ENCODE results near the gene ADAMTS15.

ADAMTS15 gene

DNA sequence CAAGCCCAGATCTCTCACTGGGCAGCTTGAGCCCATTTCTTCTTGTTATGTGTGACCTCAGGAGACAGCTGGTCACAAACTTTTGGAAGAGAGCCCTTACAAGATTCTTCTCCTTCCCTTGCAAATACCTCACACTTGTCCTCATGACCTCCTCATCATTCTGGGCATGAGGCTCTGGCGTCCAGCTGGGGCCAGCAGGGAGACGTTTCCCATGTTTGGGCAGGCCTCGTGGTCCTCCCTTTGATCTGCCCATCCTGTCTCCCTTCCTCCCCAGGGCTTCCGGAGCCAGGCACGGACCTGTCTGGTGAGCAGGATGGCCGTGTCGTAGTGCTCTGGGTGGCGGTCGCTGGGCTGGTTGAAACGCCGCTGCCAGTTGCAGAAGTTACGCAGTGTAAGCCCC, 29.7 kb upstream of the ADAMTS15 start:
- no peak for DNase-seq (ENCODE audit: low read depth)

DNA sequence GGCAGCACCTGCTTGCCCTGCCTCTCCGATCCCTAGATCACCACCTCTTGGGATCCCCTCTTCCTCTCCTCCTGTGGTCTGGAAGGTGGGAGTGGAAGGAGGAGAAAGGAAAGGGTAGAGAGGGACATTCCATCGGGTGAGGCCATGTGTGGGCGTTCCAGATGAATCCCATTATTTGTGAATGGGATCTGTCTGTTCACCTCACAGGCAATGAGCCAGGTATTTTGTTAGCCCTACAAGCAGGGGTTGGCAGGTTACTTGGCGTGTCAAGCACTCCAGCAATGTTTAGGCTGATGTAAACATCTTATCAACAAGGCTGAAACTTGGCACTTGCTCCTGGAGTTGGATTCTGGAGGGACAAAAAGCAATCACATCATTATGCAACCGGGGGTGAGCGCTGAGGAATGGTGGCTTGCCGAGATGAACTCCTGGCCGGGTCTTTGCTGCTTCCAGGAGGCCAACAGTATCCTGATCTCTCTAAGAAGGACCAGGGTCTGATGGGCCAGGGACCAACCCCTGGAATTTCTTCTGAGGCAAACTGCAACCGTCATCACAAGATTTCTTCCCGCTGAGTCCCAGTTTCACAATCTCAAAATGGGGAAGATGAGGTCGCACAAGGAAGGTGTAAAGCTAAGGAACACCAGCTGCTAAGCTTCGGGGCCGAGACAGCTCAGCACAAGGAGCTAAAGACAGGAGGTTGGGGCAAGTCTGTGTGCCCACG, 27.8 kb upstream of the ADAMTS15 start:
- no peak for DNase-seq (ENCODE audit: low read depth)

DNA sequence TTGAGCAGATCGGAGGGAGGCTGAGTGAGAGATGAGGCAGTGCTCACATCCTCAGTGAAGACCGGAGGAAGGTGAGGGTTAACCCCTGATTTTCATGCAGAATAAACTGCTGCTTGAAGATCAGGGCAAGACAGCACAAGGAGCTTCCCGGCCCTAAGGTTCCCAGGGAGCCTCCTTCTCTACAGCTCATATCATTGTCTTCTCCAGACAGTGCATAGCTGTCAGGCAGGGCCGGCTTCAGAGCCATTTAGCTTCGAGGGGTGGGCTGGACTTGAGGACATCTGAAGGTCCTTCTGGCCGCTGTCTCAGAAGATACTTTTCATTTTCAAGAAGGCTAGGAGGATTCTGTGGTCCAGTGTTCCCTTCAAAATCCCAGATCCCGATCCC, 27.3 kb upstream of the ADAMTS15 start:
- no peak for DNase-seq (ENCODE audit: low read depth)

DNA sequence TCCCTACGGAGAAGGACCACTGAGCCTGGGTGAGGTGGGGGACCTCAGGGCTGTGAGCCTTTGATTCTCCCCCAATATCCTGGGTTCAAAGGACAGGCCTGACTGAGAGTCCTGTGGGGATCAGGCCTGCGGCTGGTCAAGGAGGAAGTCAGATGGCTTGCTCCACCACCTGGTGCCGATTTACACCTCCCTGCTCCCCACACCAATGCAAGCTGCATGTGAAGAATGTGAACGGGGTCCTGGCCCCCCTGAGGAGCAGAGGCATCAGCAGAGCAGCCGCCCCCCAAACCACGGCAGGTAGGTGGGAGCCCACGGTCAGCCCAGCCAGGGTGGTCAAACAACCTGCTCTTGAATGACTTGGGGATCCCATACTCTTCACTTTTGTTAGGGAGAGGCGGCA, 26.7 kb upstream of the ADAMTS15 start:
- DNase-seq (ENCODE audit: low read depth): no peak

DNA sequence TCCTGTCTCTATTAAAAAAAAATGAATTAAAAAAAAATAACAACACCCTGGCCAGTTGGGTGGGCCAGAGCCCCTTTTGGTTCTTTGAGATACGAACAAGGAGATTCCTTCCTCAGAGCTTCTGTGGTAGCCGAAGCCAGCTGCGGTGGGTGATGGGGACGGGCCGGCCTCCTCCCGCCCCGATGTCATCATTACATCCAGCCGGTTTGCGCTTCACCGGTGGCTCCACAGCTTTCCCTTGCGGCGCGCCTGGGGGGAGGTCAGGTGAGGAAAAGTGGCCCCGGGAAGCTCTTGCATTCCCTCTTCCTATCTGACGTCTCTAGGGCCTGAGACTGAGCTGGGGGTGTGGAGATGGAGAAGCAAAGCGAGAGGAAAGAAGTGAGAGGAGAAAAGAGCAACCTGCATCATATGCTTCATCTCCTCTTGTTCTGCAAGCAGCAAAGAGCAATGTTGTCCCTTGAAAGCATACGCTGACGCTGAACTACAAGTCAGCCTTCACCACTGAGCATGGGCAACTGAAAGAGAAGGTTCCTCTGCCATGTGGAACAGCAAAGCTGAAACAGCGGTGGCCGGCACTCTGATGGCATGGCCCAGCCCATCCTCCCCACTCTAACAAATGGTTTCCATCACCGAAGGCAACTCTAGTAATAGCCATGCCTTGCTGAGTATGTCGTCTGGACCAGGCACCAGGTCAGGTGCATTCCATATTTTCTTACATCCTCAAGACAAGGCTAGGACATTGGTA, 26.0 kb upstream of the ADAMTS15 start:
- DNase-seq (ENCODE audit: low read depth): no peak

DNA sequence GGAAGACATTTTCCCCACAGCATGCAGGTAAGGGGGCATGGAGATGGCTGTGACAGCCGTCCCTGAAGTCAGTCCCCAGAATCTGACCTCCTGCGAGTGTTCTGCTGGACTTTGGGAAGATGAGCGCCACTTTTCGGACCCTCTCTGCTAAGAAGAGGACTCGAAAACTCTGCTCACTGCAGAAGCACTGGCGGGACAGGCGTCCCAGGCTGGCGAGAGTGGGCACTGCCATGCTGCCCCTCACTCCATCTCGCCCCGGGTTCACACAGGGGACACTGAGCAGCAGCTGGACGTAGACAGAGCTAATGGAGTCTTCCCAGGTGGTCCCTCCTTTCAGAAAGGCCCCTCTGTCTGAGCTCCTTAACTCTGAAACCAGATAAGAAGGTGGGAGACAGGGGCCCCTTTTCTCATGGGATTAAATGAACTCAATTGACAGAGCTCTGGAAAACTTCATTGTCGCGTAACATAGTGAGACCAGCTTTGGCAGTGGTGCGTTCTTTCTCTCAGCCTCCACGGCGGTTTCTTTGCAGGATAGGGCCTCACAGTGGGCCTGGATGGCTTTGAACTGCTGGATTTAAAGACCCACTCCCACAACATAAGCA, 24.8 kb upstream of the ADAMTS15 start:
- DNase-seq (ENCODE audit: low read depth): no peak

- no peak for DNase-seq (ENCODE audit: low read depth)
Observed at GRCh38 chr11:130424613-130425140, 23.8 kb upstream of the ADAMTS15 start.

GRCh38 chr11:130425156-130425555, 23.3 kb upstream of the ADAMTS15 start:
- no peak for DNase-seq (ENCODE audit: low read depth)

DNA sequence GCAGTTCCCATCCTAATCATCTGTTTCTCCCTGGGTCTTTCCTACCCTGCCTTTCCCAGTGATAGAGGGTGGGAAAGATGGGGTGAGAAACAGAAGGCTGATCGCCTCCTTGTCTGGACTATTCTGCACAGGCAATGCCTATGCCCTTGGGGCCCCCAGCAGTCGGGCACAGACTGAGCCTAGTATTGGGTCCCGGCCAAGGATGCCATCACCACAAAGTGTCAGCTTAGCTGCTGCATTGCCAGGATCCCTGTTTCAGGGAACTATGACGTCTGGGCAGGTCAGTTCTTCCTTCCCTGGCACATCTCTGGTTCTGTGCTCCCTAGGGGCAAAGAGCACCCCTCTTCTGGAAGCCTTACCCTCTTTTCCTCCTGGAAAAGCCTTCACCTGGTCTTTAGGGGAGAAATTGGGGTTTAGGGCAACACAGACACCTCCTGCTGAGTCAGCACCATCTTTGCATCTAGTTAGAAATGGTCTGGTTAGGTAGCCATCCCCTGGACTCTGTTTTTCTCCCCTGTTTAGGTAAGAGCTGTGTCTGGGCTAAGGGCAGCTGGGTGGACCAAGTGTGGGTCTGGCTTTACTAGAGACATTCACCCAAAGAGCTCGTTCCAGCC, 22.1 kb upstream of the ADAMTS15 start:
- no peak for DNase-seq (ENCODE audit: low read depth)

GRCh38 chr11:130426837-130427341, 21.6 kb upstream of the ADAMTS15 start:
- no peak for DNase-seq (ENCODE audit: low read depth)

DNA sequence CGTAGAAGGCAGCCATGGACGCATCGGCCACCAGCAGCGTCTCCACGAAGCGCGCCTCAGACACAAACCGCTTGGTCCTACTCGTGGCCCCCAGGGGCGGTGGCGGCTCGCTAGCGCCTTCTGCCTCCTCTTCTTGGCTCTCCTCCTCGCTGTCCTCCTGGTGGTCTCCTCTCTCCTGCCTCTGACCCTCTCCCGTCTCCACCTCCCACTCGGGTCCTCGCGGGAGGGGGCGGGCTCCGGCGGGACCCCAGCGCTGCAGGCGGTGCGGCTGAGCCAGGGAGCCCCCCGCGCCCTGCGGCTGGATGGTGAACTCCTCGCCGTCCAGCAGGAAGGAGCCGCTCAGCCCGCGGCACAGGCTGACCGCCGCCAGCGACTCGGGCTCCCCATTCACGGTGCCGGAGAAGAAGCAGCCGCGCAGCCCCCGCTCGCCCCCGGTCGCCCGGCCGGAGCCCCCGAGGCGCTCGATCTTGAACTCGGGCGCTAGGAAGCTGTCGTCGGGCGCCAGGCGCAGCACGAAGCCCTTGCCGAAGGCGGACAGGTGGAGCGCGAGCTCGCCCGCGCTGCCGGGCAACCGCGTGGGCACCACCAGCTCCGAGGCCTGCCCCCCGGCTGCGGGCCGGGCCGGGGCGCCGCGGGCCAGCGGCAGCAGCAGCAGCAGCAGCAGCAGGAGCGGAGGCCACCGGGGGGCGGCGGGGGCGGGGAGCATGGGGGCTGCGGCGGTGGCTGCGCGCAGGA, 20.7 kb upstream of the ADAMTS15 start:
- no peak for DNase-seq (ENCODE audit: low read depth)

- DNase-seq (ENCODE audit: low read depth): no peak
Observed at GRCh38 chr11:130428316-130429119, 19.9 kb upstream of the ADAMTS15 start, which contains the start of gene ADAMTS8. Gene ADAMTS8 (minus strand): TSS chr11:130428609. CDS start chr11:130428286, 323 bp downstream.

GRCh38 chr11:130429120-130429681, 19.2 kb upstream of the ADAMTS15 start:
- no peak for DNase-seq (ENCODE audit: low read depth)

DNA sequence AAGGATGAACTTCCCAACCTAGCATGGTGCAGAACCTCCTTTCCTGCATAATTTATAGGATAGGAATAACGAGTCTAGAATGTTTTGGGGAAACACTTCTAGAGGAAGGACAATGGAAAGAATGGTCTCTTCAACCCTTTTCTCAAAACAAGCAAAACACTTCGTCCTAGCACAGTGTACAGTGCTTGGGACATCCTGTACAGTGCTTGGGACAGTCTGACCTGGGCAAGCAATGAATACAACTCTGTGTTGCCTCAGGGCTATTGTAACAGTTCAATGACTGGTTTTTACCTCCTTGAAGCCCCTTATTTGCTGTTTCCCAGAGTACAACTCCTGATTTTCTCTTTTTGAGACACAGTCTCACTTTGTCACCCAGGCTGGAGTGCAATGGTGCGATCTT, 18.5 kb upstream of the ADAMTS15 start:
- no peak for DNase-seq (ENCODE audit: low read depth)

DNA sequence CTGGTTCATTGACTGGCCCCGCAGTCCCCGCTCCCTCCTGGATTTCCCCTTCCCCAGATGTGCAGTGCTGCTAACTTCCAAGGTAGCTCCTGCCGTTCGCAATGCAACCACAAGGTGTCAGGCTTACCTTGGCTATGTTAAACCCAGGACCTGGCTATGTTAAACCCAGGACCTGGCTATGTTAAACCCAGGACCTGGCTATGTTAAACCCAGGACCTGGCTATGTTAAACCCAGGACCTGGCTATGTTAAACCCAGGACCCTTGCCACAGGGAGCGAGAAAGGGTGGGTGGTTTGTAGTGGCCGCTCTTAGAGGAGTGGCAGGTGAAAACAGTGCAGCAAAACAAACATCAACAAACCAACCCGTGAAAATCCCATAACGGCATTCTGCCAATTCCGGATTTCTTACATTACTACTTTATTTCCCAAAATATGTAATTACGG, 17.1 kb upstream of the ADAMTS15 start:
- DNase-seq (ENCODE audit: low read depth): peak; percentile 64

DNA sequence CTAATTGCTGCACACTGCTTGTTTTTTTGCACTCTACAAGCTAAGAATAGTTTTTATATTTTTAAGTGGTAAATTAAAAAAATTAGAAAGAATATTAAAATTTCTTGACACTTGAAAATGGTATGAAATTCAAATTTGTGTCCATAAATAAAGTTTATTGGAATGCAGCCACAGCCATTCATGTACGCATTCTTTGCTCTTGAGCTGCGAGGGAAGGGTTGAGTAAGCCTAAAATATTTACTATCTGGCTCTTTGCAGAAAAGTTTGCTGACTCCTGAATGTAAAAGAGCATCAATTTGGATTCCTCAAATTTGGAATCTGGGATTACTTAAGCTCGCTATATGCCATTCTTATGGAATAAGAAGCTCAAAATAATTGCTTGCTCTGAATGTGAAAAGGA, 16.6 kb upstream of the ADAMTS15 start:
- DNase-seq (ENCODE audit: low read depth): no peak

- no peak for DNase-seq (ENCODE audit: low read depth)
Observed at GRCh38 chr11:130433357-130433756, 15.1 kb upstream of the ADAMTS15 start.

- peak; percentile 48 for DNase-seq (ENCODE audit: low read depth)
Observed at GRCh38 chr11:130434521-130435223, 13.8 kb upstream of the ADAMTS15 start.

GRCh38 chr11:130435671-130436070, 12.8 kb upstream of the ADAMTS15 start:
- DNase-seq (ENCODE audit: low read depth): no peak

GRCh38 chr11:130436171-130436570, 12.3 kb upstream of the ADAMTS15 start:
- no peak for DNase-seq (ENCODE audit: low read depth)

All from activated T-cell treated with anti-CD3 and anti-CD28 coated beads for 24 hours (primary cell).